ENCODE data around the gene VPREB3. TPM values are rescaled to one million over a fixed set of nuclear protein-coding genes. Genes with fewer than 3 reads are reported as not detected.
A peak's percentile ranks its signal among the peaks of the same experiment; 100 is the strongest.

The VPREB3 gene
- total and polyA plus RNA-seq, 2 donors (not counting 1 experiment from before 2014, with no cell fraction given) = not detected

DNA sequence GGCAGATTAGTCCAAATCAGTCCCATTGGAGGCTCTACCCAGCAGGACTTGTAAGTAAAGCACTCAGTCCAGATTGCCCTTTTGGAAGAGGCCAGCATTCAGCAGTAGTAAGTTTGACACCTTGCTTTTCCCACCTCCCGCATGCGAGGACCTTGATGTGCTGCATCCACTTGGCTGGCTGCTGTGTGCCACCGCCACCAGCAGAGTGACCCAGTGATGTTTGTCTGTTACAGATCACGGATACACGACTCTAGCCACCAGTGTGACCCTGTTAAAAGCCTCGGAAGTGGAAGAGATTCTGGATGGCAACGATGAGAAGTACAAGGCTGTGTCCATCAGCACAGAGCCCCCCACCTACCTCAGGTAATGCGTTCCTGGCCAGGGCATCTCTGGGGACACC, 39.1 kb upstream of the VPREB3 start:
- H3K79me2 ChIP-seq (ENCODE audit: control insufficient read depth, insufficient read depth, low read length) = peaks cover 42% of the 10 kb centered on the region
- TF ChIP-seq, protein P1, sequence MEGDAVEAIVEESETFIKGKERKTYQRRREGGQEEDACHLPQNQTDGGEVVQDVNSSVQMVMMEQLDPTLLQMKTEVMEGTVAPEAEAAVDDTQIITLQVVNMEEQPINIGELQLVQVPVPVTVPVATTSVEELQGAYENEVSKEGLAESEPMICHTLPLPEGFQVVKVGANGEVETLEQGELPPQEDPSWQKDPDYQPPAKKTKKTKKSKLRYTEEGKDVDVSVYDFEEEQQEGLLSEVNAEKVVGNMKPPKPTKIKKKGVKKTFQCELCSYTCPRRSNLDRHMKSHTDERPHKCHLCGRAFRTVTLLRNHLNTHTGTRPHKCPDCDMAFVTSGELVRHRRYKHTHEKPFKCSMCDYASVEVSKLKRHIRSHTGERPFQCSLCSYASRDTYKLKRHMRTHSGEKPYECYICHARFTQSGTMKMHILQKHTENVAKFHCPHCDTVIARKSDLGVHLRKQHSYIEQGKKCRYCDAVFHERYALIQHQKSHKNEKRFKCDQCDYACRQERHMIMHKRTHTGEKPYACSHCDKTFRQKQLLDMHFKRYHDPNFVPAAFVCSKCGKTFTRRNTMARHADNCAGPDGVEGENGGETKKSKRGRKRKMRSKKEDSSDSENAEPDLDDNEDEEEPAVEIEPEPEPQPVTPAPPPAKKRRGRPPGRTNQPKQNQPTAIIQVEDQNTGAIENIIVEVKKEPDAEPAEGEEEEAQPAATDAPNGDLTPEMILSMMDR (conservative IDR thresholded peaks at IDR 0.05 in 1 of 2, IDR thresholded peaks at IDR 0.05 in 1 of 2; ENCODE audit: low read depth in 1 of 2, low read length in 2 of 2) = no peak
- no peak for TF ChIP-seq EZH2 (IDR thresholded peaks at IDR 0.05; ENCODE audit: low read length, missing control alignments)

DNA sequence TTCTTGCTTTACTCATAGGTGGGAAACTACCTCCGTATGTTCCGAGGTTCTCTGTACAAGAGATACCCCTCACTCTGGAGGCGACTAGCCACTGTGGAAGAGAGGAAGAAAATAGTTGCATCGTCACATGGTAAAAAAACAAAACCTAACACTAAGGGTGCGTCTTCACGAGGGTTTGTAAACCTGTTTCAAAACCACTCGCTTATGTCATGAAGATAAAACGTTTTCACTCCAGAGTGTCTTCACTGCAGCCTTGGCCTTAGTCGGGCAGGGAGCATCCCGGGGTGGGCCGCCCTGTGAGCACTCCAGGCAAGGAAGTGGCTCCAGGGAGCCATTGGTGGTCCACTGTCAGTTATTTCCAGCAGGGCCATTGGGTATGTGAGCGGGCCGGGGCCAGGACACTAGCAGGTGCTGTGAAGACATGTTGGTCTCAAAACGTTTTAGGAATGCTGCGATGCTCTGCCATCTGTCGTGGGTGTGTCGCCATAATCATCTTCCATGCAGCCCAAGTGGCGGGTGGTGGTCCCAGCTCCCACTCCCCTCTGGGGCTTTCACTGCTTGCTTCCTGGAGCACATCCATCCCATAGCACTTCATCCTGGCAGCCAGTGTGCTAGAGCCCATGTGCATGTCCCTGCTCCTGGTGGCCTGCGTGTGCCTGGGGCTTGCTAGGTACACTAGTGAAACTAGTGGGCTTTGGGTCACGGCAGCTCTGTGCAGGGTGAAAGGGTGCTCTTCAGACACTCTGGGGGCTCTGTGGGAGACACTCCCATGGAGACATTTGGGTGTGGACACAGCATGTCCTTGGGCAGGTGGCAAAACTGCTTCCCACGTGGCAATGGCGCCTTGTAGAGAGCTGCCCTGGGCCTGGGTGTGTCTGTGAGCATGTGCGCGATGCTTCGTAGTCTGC, 37.8 kb upstream of the VPREB3 start:
- H3K27ac ChIP-seq (ENCODE audit: insufficient read depth, low read length) = peak overlapping the region; percentile 63
- H3K36me3 ChIP-seq (ENCODE audit: control insufficient read depth, insufficient read depth, low read length) = peaks cover 7% of the 10 kb centered on the region
- TF ChIP-seq, protein P1 (conservative IDR thresholded peaks at IDR 0.05 in 1 of 2, IDR thresholded peaks at IDR 0.05 in 1 of 2; ENCODE audit: low read depth in 1 of 2, low read length in 2 of 2) = no peak
- no peak for TF ChIP-seq EZH2 (IDR thresholded peaks at IDR 0.05; ENCODE audit: low read length, missing control alignments)
- H4K20me1 ChIP-seq (ENCODE audit: control insufficient read depth, extremely low read depth, insufficient read depth, low read length) = no peaks in the 10 kb centered on the region
- H3K4me3 ChIP-seq (replicated peaks in 1 of 4; ENCODE audit: control extremely low read depth in 1 of 4, insufficient read depth in 1 of 4, low read depth in 3 of 4, low read length in 4 of 4) = no peak overlapping the region
- H3K4me2 ChIP-seq (ENCODE audit: extremely low read depth, insufficient read depth, low read length) = peak overlapping the region; percentile 60
- H3K9ac ChIP-seq (ENCODE audit: insufficient read depth, low read length) = no peak overlapping the region
- no peaks in the 10 kb centered on the region for H3K27me3 ChIP-seq (ENCODE audit: control insufficient read depth, insufficient read depth, low read length)
- DNase-seq (ENCODE audit: low read depth in 2 of 2) = no peak
- H3K79me2 ChIP-seq (ENCODE audit: control insufficient read depth, insufficient read depth, low read length) = peaks cover 52% of the 10 kb centered on the region
- H3K9me3 ChIP-seq (ENCODE audit: control insufficient read depth, insufficient read depth, low read depth, low read length) = no peaks in the 10 kb centered on the region
- no peak overlapping the region for H2AFZ ChIP-seq (ENCODE audit: low read length)
- H3K4me1 ChIP-seq (ENCODE audit: control insufficient read depth, extremely low read depth, insufficient read depth, low read length) = peaks cover 7% of the 10 kb centered on the region

More for the DNA sequence above, 39.1 kb upstream of the VPREB3 start:
- H3K27me3 ChIP-seq (ENCODE audit: control insufficient read depth, insufficient read depth, low read length) = no peaks in the 10 kb centered on the region
- H3K27ac ChIP-seq (ENCODE audit: insufficient read depth, low read length) = no peak overlapping the region
- no peaks in the 10 kb centered on the region for H3K9me3 ChIP-seq (ENCODE audit: control insufficient read depth, insufficient read depth, low read depth, low read length)
- H2AFZ ChIP-seq (ENCODE audit: low read length) = no peak overlapping the region
- peaks cover 8% of the 10 kb centered on the region for H3K36me3 ChIP-seq (ENCODE audit: control insufficient read depth, insufficient read depth, low read length)
- H3K4me3 ChIP-seq (replicated peaks in 1 of 4; ENCODE audit: control extremely low read depth in 1 of 4, insufficient read depth in 1 of 4, low read depth in 3 of 4, low read length in 4 of 4) = no peak overlapping the region
- H3K9ac ChIP-seq (ENCODE audit: insufficient read depth, low read length) = no peak overlapping the region
- DNase-seq (ENCODE audit: low read depth in 2 of 2) = no peak
- H4K20me1 ChIP-seq (ENCODE audit: control insufficient read depth, extremely low read depth, insufficient read depth, low read length) = no peaks in the 10 kb centered on the region
- H3K4me2 ChIP-seq (ENCODE audit: extremely low read depth, insufficient read depth, low read length) = no peak overlapping the region
- H3K4me1 ChIP-seq (ENCODE audit: control insufficient read depth, extremely low read depth, insufficient read depth, low read length) = peaks cover 7% of the 10 kb centered on the region

GRCh38 chr22:23790819-23791737, 36.9 kb upstream of the VPREB3 start:
- Histone ChIP-seq H3K4me2 (ENCODE audit: extremely low read depth, insufficient read depth, low read length) (peak overlapping the region; percentile 60), H3K9ac (ENCODE audit: insufficient read depth, low read length) (no peak overlapping the region), H3K4me3 (replicated peaks in 1 of 4; ENCODE audit: control extremely low read depth in 1 of 4, insufficient read depth in 1 of 4, low read depth in 3 of 4, low read length in 4 of 4) (no peak overlapping the region), H3K9me3 (ENCODE audit: control insufficient read depth, insufficient read depth, low read depth, low read length) (no peaks in the 10 kb centered on the region), H2AFZ (ENCODE audit: low read length) (no peak overlapping the region), H3K27me3 (ENCODE audit: control insufficient read depth, insufficient read depth, low read length) (no peaks in the 10 kb centered on the region), H3K36me3 (ENCODE audit: control insufficient read depth, insufficient read depth, low read length) (peaks cover 4% of the 10 kb centered on the region), H3K27ac (ENCODE audit: insufficient read depth, low read length) (peak overlapping the region; percentile 63), H3K4me1 (ENCODE audit: control insufficient read depth, extremely low read depth, insufficient read depth, low read length) (peaks cover 12% of the 10 kb centered on the region), H4K20me1 (ENCODE audit: control insufficient read depth, extremely low read depth, insufficient read depth, low read length) (no peaks in the 10 kb centered on the region), H3K79me2 (ENCODE audit: control insufficient read depth, insufficient read depth, low read length) (peaks cover 52% of the 10 kb centered on the region)
- peak; percentile 45 to 78 for DNase-seq (ENCODE audit: low read depth in 2 of 2)
- TF ChIP-seq, protein P1 (conservative IDR thresholded peaks at IDR 0.05 in 1 of 2, IDR thresholded peaks at IDR 0.05 in 1 of 2; ENCODE audit: low read depth in 1 of 2, low read length in 2 of 2) = no peak
- no peak for TF ChIP-seq EZH2 (IDR thresholded peaks at IDR 0.05; ENCODE audit: low read length, missing control alignments)
